Endothelial cell of umbilical vein (primary cell): Measurements from ENCODE around the gene LIPE. TPM values are rescaled to one million over a fixed set of nuclear protein-coding genes. Genes with fewer than 3 reads are reported as not detected.

ENCODE experiments used
- BruUV-seq: library from RNA; stranded (reverse); fragments of 400-500 nt; replicated peaks from 2 replicates; lab custom pipeline; 2021; lab: Mats Ljungman, UMichigan
- CTCF ChIA-PET: fragments of 300-600, 350-600 bp; sonication (Branson Sonifier 250); formaldehyde crosslinking; loops from one replicate; lab custom pipeline; 2021; ENCODE audit warnings: antibody characterized with exemption, inconsistent platforms; lab: Charles Lee
- POLR2A ChIA-PET: fragments of 300-600, 350-600 bp; sonication (Branson Sonifier 250); formaldehyde crosslinking; loops from one replicate; lab custom pipeline; 2021; ENCODE audit warnings: antibody characterized with exemption, inconsistent platforms; lab: Charles Lee
- DNase-seq: peaks from one replicate; pipeline ENCODE4 v3.0.0-alpha.2; 2011; ENCODE audit warnings: low read depth, low spot score
- FAIRE-seq: peaks from 2 replicates; lab custom pipeline; 2011; peaks lifted over from hg19 to GRCh38; lab: Jason Lieb, UNC
- H2AFZ ChIP-seq: 2 replicates; pipeline ENCODE4 v1.6.0; 2012; ENCODE audit warnings: low read depth, low read length, control low read depth, inconsistent platforms
- H3K27ac ChIP-seq: 2 replicates; pipeline ENCODE4 v1.5.1; 2011; ENCODE audit warnings: low read depth, mild to moderate bottlenecking, control low read depth, low read length, moderate library complexity; ENCODE audit not compliant: insufficient read depth
- H3K27me3 ChIP-seq, 2 experiments: 2 replicates each; pipeline versions ENCODE4 v1.6.0 to v1.6.1; 2011; ENCODE audit warnings: low read length in 2 of 2, mixed read lengths in 1 of 2; ENCODE audit not compliant: control insufficient read depth in 2 of 2, insufficient read depth in 2 of 2
- H3K36me3 ChIP-seq, 2 experiments: 2 replicates in 1 of 2; 3 replicates in 1 of 2; pipeline ENCODE4 v1.5.1; 2011; ENCODE audit warnings: low read length in 2 of 2, mild to moderate bottlenecking in 1 of 2, moderate library complexity in 1 of 2; ENCODE audit not compliant: control insufficient read depth in 2 of 2, insufficient read depth in 2 of 2; ENCODE audit errors: extremely low read depth in 1 of 2
- H3K4me1 ChIP-seq: 3 replicates; pipeline ENCODE4 v1.5.1; 2011; ENCODE audit warnings: mild to moderate bottlenecking, low read length; ENCODE audit not compliant: control insufficient read depth, insufficient read depth; ENCODE audit errors: extremely low read depth
- H3K4me2 ChIP-seq: 2 replicates; pipeline ENCODE4 v1.6.1; 2011; ENCODE audit warnings: low read length, control low read depth, mixed read lengths; ENCODE audit not compliant: insufficient read depth
- H3K4me3 ChIP-seq, 3 experiments: fragments of 200-600 bp in 1 of 3; sonication (generic), shearing (Covaris generic) in 1 of 3; replicated peaks in 1 of 3; 2 replicates each; pipeline ENCODE4 v1.5.1; 2011 to 2016; ENCODE audit warnings: control low read depth in 3 of 3, low read length in 3 of 3, mild to moderate bottlenecking in 2 of 3, inconsistent platforms in 1 of 3, low read depth in 1 of 3, moderate library complexity in 1 of 3; ENCODE audit not compliant: insufficient read depth in 1 of 3
- H3K79me2 ChIP-seq: 2 replicates; pipeline ENCODE4 v1.6.0; 2012; ENCODE audit warnings: low read length, inconsistent platforms; ENCODE audit not compliant: control insufficient read depth, insufficient read depth
- H3K9ac ChIP-seq: replicated peaks from 2 replicates; pipeline ENCODE3; 2011; ENCODE audit warnings: low read length, control low read depth; ENCODE audit not compliant: insufficient read depth; ENCODE audit errors: extremely low read depth
- H3K9me1 ChIP-seq: replicated peaks from 3 replicates; pipeline ENCODE4 v1.6.0; 2011; ENCODE audit warnings: mild to moderate bottlenecking, low read length; ENCODE audit not compliant: control insufficient read depth, insufficient read depth; ENCODE audit errors: extremely low read depth
- H3K9me3 ChIP-seq: replicated peaks from 2 replicates; pipeline ENCODE4 v1.5.1; 2012; ENCODE audit warnings: low read length, inconsistent platforms; ENCODE audit not compliant: control insufficient read depth, insufficient read depth
- H4K20me1 ChIP-seq: replicated peaks from 2 replicates; pipeline ENCODE3; 2011; ENCODE audit warnings: mild to moderate bottlenecking, low read length; ENCODE audit not compliant: control insufficient read depth, insufficient read depth; ENCODE audit errors: extremely low read depth
- CTCF ChIP-seq, 2 donors: IDR thresholded peaks; 1 replicate in 1 of 2; 2 replicates in 1 of 2; pipeline ENCODE4 v1.5.1; 2011; ENCODE audit warnings: low read length in 2 of 2, mild to moderate bottlenecking in 2 of 2, moderate library complexity in 2 of 2, control low read depth in 1 of 2, inconsistent platforms in 1 of 2, low read depth in 1 of 2; ENCODE audit not compliant: insufficient read depth in 1 of 2; ENCODE audit errors: extremely low read depth in 1 of 2
- EZH2 ChIP-seq: IDR thresholded peaks from 2 replicates; pipeline ENCODE4 v1.6.1; 2012; ENCODE audit warnings: borderline replicate concordance, low read depth, mild to moderate bottlenecking, moderate library complexity, low read length, inconsistent platforms; ENCODE audit not compliant: severe bottlenecking
- FOS ChIP-seq: IDR thresholded peaks from 2 replicates; pipeline ENCODE4 v1.6.1; 2011; ENCODE audit warnings: mild to moderate bottlenecking, low read length, moderate library complexity, borderline replicate concordance; ENCODE audit not compliant: insufficient read depth
- GATA2 ChIP-seq: IDR thresholded peaks from 2 replicates; pipeline ENCODE4 v1.7.0; 2011; ENCODE audit warnings: low read depth, mild to moderate bottlenecking, moderate library complexity, mixed read lengths, low read length; ENCODE audit not compliant: insufficient read length, insufficient read depth
- JUN ChIP-seq: IDR thresholded peaks from 2 replicates; pipeline ENCODE4 v1.6.1; 2011; ENCODE audit warnings: borderline replicate concordance, low read depth; ENCODE audit not compliant: insufficient read length, insufficient read depth
- MAX ChIP-seq: IDR thresholded peaks from 2 replicates; pipeline ENCODE4 v1.6.1; 2011; ENCODE audit not compliant: insufficient read depth, insufficient read length
- MYC ChIP-seq: IDR thresholded peaks from one replicate; pipeline ENCODE4 v1.6.1; 2011; ENCODE audit warnings: mild to moderate bottlenecking, low read depth, low read length
- POLR2A ChIP-seq: IDR thresholded peaks from 2 replicates; pipeline ENCODE4 v1.6.1; 2012; ENCODE audit warnings: low read depth, mild to moderate bottlenecking, control low read depth, low read length
- POLR2AphosphoS5 ChIP-seq: IDR thresholded peaks from 2 replicates; pipeline ENCODE4 v1.6.1; 2012; ENCODE audit warnings: low read depth, mild to moderate bottlenecking, control low read depth, low read length, moderate library complexity; ENCODE audit not compliant: insufficient read depth
- dilution Hi-C: fragments of 300-500 bp; cut with MboI; formaldehyde crosslinking; loops from one replicate; pipeline ENCODE4 v1.15.0; 2019; ENCODE audit warnings: low sequenced_read_pairs; ENCODE audit not compliant: extremely low pct_ligation_motif_present
- intact Hi-C: fragments of 100-400 bp; cut with micrococcal nuclease; formaldehyde crosslinking; loops from one replicate; pipeline ENCODE4 v1.10.0; 2022
- polyA plus RNA-seq, 4 experiments: library from polyadenylated mRNA; depleted of rRNA in 3 of 4; stranded (reverse) in 3 of 4; unstranded in 1 of 4; fragments of >200 nt; gene quantifications; 2 replicates each; pipeline versions ENCODE4 v1.2.1 to v1.2.3, GENCODE V29; 2011 to 2012; ENCODE audit warnings: missing spikeins in 1 of 4
- total RNA-seq: library from RNA; stranded (reverse); gene quantifications from 2 replicates; pipeline ENCODE4 v1.2.3, GENCODE V29; 2021

The LIPE gene
- total and polyA plus RNA-seq, 2 donors (not counting 3 experiments of a cell fraction or from before 2014, with no cell fraction given), result 3.8 to 13.5 TPM

DNA sequence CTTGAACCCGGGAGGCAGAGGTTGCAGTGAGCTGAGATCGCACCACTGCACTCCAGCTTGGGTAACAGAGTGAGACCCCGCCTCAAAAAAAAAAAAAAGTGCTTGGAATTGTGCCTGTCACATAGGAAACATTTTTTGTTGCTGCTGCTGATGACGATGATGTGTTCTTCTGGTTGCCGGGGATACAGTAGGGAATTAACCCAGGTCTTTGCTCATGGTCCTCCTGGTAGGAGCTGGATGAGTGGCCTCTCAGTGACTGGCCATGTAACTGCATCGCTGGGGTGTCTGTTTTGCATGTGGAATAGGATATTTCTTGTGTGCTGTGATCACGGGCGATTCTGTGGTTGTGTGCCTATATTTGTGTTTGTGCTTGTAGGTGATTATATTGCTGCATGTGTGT, 32.4 kb downstream of the LIPE start:
- TF ChIP-seq POLR2A (no peak), JUN (no peak), MAX (no peak), FOS (no peak), POLR2AphosphoS5 (no peak), MYC (no peak), EZH2 (no peak), GATA2 (no peak), CTCF (IDR thresholded peaks at IDR 0.05; ENCODE audit: extremely low read depth in 1 of 2, insufficient read depth in 1 of 2, low read depth in 1 of 2, low read length in 2 of 2) (no peak)
- CTCF ChIA-PET, result no interaction called here
- DNase-seq, result no peak
- Histone ChIP-seq H3K9me3 (no peaks in the 10 kb centered on the region), H2AFZ (no peak overlapping the region), H4K20me1 (no peaks in the 10 kb centered on the region), H3K27ac (no peak overlapping the region), H3K9me1 (no peaks in the 10 kb centered on the region), H3K36me3 (no peaks in the 10 kb centered on the region), H3K9ac (no peak overlapping the region), H3K4me1 (peaks cover 17% of the 10 kb centered on the region), H3K27me3 (peaks cover 12 to 14% of the 10 kb centered on the region in 2 experiments), H3K79me2 (peaks cover 6% of the 10 kb centered on the region), H3K4me3 (no peak overlapping the region), H3K4me2 (no peak overlapping the region)
- POLR2A ChIA-PET, result no interaction called here
- no peak for FAIRE-seq
- dilution Hi-C loops, result no loop called here
- intact Hi-C loops, result loop anchor here (5.0 kb wide), 1 partner anchor 262 kb away; the partner anchor contains the start of gene POU2F2
- no TSS peak for BruUV-seq
